Activated B cell treated with CpG ODN at 0.5 μM for 24 hours (primary cell): ENCODE measurements around the gene FHAD1. TPM values are rescaled to one million over a fixed set of nuclear protein-coding genes. Genes with fewer than 3 reads are reported as not detected.
"Not testable (repeated sequence)": the region's sequence is repeated elsewhere in the genome, so short reads cannot be mapped to it uniquely, and the experiment has no call there.

ENCODE experiments used
- ATAC-seq: fragments of 200-7000 bp; cut with Tn5 transposase; one replicate; pipeline ENCODE4 v1.10.0; 2021; ENCODE audit warnings: low read depth, mild to moderate bottlenecking, moderate library complexity
- CTCF ChIA-PET: fragments of 350-600 bp; sonication (Branson Sonifier 250); formaldehyde crosslinking; loops from one replicate; lab custom pipeline; 2021; ENCODE audit warnings: antibody characterized with exemption; lab: Charles Lee
- POLR2A ChIA-PET: fragments of 350-600 bp; sonication (Branson Sonifier 250); formaldehyde crosslinking; loops from one replicate; lab custom pipeline; 2021; ENCODE audit warnings: antibody characterized with exemption; lab: Charles Lee
- DNase-seq: peaks from one replicate; pipeline ENCODE4 v3.0.0; 2022
- H3K27ac Mint-ChIP-seq: one replicate; pipeline ENCODE4 v1.8.0; 2020; ENCODE audit warnings: mixed read lengths
- H3K27me3 Mint-ChIP-seq: one replicate; pipeline ENCODE4 v1.8.0; 2021; ENCODE audit warnings: mixed read lengths
- H3K36me3 Mint-ChIP-seq: one replicate; pipeline ENCODE4 v1.8.0; 2021; ENCODE audit warnings: low read depth, mixed read lengths
- H3K4me1 Mint-ChIP-seq: one replicate; pipeline ENCODE4 v1.8.0; 2021; ENCODE audit warnings: mixed read lengths
- H3K4me3 Mint-ChIP-seq: one replicate; pipeline ENCODE4 v1.8.0; 2020; ENCODE audit warnings: mild to moderate bottlenecking, mixed read lengths
- H3K9me3 Mint-ChIP-seq: one replicate; pipeline ENCODE4 v1.8.0; 2020; ENCODE audit warnings: mixed read lengths
- intact Hi-C: fragments of 100-400 bp; cut with micrococcal nuclease; formaldehyde crosslinking; loops from one replicate; pipeline ENCODE4 v1.15.1; 2024
- total RNA-seq: library from RNA; stranded (reverse); gene quantifications from 2 replicates; pipeline ENCODE4 v1.2.3, GENCODE V29; 2022
- TF ChIP-seq, protein P1 (sequence below): fragments of 200-600 bp; IDR thresholded peaks from one replicate; pipeline ENCODE4 v1.8.0; 2022; ENCODE audit warnings: antibody characterized with exemption, mild to moderate bottlenecking

The FHAD1 gene
- total RNA-seq, 1 donor from 2014 or later, result not detected

DNA sequence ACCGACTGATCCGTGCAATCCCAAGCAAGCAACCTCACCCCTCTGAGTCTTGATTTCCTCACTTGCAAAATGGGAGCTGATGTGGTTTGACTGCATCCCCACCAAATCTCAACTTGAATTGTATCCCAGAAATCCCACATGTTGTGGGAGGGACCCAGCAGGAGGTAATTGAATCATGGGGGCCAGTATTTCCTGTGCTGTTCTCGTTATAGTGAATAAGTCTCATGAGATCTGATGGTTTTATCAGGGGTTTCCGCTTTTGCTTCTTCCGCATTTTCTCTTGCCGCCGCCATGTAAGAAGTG, 58.4 kb downstream of the FHAD1 start:
- no peak for ATAC-seq
- POLR2A ChIA-PET, result no interaction called here
- no peaks in the 10 kb centered on the region for H3K4me1 Mint-ChIP-seq
- H3K27me3 Mint-ChIP-seq, result peaks cover 5% of the 10 kb centered on the region
- intact Hi-C loops, result no loop called here
- H3K4me3 Mint-ChIP-seq, result no peak overlapping the region
- H3K27ac Mint-ChIP-seq, result no peak overlapping the region
- no peaks in the 10 kb centered on the region for H3K9me3 Mint-ChIP-seq
- no peaks in the 10 kb centered on the region for H3K36me3 Mint-ChIP-seq
- CTCF ChIA-PET, result interaction anchor here (1.1 to 3.0 kb wide), 2 partner anchors 15 to 177 kb away, joined by 3 to 23 read pairs; no protein-coding TSS in a partner anchor
- no peak for DNase-seq
- TF ChIP-seq, protein P1, sequence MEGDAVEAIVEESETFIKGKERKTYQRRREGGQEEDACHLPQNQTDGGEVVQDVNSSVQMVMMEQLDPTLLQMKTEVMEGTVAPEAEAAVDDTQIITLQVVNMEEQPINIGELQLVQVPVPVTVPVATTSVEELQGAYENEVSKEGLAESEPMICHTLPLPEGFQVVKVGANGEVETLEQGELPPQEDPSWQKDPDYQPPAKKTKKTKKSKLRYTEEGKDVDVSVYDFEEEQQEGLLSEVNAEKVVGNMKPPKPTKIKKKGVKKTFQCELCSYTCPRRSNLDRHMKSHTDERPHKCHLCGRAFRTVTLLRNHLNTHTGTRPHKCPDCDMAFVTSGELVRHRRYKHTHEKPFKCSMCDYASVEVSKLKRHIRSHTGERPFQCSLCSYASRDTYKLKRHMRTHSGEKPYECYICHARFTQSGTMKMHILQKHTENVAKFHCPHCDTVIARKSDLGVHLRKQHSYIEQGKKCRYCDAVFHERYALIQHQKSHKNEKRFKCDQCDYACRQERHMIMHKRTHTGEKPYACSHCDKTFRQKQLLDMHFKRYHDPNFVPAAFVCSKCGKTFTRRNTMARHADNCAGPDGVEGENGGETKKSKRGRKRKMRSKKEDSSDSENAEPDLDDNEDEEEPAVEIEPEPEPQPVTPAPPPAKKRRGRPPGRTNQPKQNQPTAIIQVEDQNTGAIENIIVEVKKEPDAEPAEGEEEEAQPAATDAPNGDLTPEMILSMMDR, result no peak

DNA sequence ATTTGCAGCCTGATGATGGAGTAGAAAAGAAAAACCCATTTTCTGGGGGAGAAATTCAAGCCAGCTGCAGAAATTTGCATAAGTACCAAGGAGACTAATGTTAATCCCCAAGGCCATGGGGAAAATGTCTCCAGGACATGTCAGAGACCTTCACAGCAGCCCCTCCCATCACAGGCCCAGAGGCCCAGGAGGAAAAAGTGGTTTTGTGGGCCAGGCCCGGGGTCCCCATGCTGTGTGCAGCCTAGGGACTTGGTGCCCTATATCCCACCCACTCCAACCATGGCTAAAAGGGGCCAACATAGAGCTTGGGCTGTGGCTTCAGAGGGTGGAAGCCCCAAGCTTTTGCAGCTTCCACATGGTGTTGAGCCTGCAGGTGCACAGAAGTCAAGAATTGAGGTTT, 59.3 kb downstream of the FHAD1 start:
- intact Hi-C loops, H3K27ac Mint-ChIP-seq, H3K4me3 Mint-ChIP-seq, POLR2A ChIA-PET, ATAC-seq, H3K27me3 Mint-ChIP-seq, H3K9me3 Mint-ChIP-seq, H3K36me3 Mint-ChIP-seq, H3K4me1 Mint-ChIP-seq, DNase-seq: not testable (repeated sequence)
- CTCF ChIA-PET, result interaction anchor here (3.0 kb wide), 1 partner anchor 178 kb away, joined by 23 read pairs; no protein-coding TSS in a partner anchor

DNA sequence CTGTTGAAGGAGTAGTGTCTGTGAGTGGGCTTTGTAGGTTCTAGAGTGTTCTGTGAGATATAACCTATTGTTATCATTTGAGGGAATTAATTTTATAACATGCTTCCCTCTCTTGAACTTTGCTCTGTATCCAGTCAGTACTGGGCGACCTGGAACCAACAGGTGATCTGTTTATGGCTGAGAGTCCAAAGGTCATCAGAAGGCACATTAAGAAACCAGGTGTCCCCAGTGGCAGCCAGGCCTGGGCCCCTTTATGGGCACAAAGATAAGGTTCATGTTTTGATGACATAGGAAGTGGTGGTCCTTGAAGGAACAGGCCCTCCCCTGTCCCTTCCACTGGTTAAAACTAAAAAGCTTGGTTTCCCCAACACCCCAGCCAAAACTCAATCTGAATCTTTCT, 61.1 kb downstream of the FHAD1 start:
- no peak overlapping the region for H3K4me3 Mint-ChIP-seq
- DNase-seq (no peak), ATAC-seq (no peak)
- H3K36me3 Mint-ChIP-seq, result no peaks in the 10 kb centered on the region
- ChIA-PET POLR2A (no interaction called here), CTCF (no interaction called here)
- TF ChIP-seq, protein P1, result no peak
- intact Hi-C loops, result no loop called here
- H3K4me1 Mint-ChIP-seq, result no peaks in the 10 kb centered on the region
- peaks cover 5% of the 10 kb centered on the region for H3K27me3 Mint-ChIP-seq
- H3K27ac Mint-ChIP-seq, result no peak overlapping the region
- no peaks in the 10 kb centered on the region for H3K9me3 Mint-ChIP-seq

DNA sequence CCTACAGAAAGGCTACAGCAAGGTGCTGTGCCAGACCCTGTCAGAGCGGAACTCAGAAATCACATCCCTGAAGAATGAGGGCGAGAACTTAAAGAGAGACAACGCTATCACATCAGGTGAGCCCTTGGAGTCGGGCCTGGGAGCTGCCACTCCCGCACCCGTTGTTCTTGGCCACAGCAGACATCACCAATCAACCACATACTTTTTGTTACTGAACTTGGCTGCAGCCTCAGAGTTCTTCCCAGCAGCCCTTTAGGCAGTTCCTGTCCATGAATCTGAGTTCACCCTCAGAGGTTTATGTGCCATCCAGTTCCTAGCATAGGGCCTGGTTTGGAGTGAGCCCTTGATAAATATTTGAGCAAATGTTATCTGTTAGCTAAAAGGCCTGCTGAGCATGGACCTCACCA, 61.6 kb downstream of the FHAD1 start:
- no peak for DNase-seq
- ChIA-PET CTCF (interaction anchor here (0.9 kb wide), 1 partner anchor 15 kb away, joined by 3 read pairs; no protein-coding TSS in a partner anchor), POLR2A (no interaction called here)
- Mint-ChIP-seq H3K4me3 (no peak overlapping the region), H3K27ac (no peak overlapping the region), H3K4me1 (no peaks in the 10 kb centered on the region), H3K27me3 (peaks cover 5% of the 10 kb centered on the region), H3K9me3 (no peaks in the 10 kb centered on the region), H3K36me3 (no peaks in the 10 kb centered on the region)
- intact Hi-C loops, result no loop called here
- ATAC-seq, result no peak
- TF ChIP-seq, protein P1, result no peak

DNA sequence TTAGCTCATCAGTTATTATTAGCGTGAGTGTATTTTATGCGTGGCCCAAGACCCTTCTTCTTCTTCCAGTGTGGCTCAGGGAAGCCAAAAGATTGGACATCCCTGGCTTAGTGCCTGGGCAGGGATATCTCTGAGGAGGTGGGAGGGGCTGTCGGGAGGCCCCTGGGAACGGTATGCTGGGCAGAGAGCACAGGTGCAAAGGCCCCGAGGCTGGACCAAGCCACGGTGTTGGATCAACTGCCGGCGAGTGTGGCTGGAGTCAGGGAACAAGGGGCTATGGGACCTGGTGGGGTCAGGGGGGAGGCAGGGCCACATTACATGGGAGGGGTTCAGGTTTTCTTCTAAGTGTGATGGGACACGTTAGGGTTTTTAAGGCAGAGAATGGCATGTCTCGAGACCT, 62.7 kb downstream of the FHAD1 start:
- TF ChIP-seq, protein P1, result no peak

DNA sequence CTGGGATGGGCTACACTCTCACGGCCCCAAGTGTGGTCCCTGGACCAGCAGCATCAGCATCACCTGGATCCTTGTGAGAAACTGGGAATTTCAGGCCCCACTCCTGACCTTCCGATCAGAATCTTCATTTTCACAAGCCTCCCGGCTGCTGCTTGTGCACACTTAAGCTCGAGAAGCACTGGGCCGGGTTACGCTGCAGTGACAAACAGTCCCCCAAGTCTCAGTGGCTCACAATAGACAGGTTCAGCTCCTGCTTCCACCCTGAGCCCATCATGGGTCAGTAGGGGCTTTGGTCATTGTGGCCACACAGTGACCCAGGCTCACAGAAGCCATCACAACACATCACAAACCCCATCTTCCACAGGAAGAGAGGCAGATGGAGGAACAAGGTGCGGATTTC, 63.5 kb downstream of the FHAD1 start:
- DNase-seq (no peak), ATAC-seq (no peak)
- peaks cover 3% of the 10 kb centered on the region for H3K27me3 Mint-ChIP-seq
- TF ChIP-seq, protein P1, result no peak
- POLR2A ChIA-PET, result no interaction called here
- H3K27ac Mint-ChIP-seq, result no peak overlapping the region
- no peaks in the 10 kb centered on the region for H3K36me3 Mint-ChIP-seq
- intact Hi-C loops, result no loop called here
- H3K4me1 Mint-ChIP-seq, result no peaks in the 10 kb centered on the region
- CTCF ChIA-PET, result no interaction called here
- no peaks in the 10 kb centered on the region for H3K9me3 Mint-ChIP-seq
- no peak overlapping the region for H3K4me3 Mint-ChIP-seq

More for the DNA sequence above, 62.7 kb downstream of the FHAD1 start:
- no peak overlapping the region for H3K4me3 Mint-ChIP-seq
- no peak overlapping the region for H3K27ac Mint-ChIP-seq
- intact Hi-C loops, result no loop called here
- no peaks in the 10 kb centered on the region for H3K9me3 Mint-ChIP-seq
- no peaks in the 10 kb centered on the region for H3K4me1 Mint-ChIP-seq
- no peaks in the 10 kb centered on the region for H3K36me3 Mint-ChIP-seq
- no peak for ATAC-seq
- no peak for DNase-seq
- H3K27me3 Mint-ChIP-seq, result peaks cover 5% of the 10 kb centered on the region
- CTCF ChIA-PET, result interaction anchor here (0.9 kb wide), 1 partner anchor 14 kb away, joined by 3 read pairs; no protein-coding TSS in a partner anchor
- POLR2A ChIA-PET, result no interaction called here
